ENCODE measurements around the gene ADAM10.

Gene ADAM10

DNA sequence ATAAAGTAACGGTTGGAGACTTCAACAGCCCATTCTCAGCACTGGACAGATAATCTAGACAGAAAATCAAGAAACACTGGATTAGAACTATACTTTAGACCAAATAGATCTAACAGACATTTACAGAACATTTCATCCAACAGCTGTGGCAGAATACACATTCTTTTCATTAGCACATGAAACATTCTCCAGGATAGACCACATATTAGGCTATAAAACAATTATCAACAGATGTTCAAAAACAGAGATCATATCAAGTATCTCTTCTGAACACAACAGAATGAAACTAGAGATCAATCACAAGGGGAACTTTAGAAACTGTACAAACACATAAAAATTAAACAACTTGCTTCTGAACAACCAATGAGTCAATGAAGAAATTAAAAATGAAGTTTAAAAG, 133.3 kb downstream of the ADAM10 start:
- TF ChIP-seq CTCF (IDR thresholded peaks at IDR 0.05) = no peak
- no peak for TF ChIP-seq ZFX (IDR thresholded peaks at IDR 0.05; ENCODE audit: borderline replicate concordance)
- no peak overlapping the region for H3K27ac ChIP-seq

GRCh38 chr15:58611731-58612676, 137.5 kb downstream of the ADAM10 start:
- H3K27ac ChIP-seq = peak overlapping the region; percentile 37
- TF ChIP-seq ZFX (IDR thresholded peaks at IDR 0.05; ENCODE audit: borderline replicate concordance) (no peak), CTCF (IDR thresholded peaks at IDR 0.05) (no peak)

- TF ChIP-seq CTCF (IDR thresholded peaks at IDR 0.05) (no peak), ZFX (IDR thresholded peaks at IDR 0.05; ENCODE audit: borderline replicate concordance) (no peak)
- no peak overlapping the region for H3K27ac ChIP-seq
Observed at GRCh38 chr15:58608711-58609110, 140.8 kb downstream of the ADAM10 start.

GRCh38 chr15:58608129-58608590, 141.3 kb downstream of the ADAM10 start:
- TF ChIP-seq CTCF (IDR thresholded peaks at IDR 0.05) = no peak
- no peak for TF ChIP-seq ZFX (IDR thresholded peaks at IDR 0.05; ENCODE audit: borderline replicate concordance)
- H3K27ac ChIP-seq = no peak overlapping the region

GRCh38 chr15:58606577-58607080, 142.9 kb downstream of the ADAM10 start:
- no peak overlapping the region for H3K27ac ChIP-seq
- no peak for TF ChIP-seq ZFX (IDR thresholded peaks at IDR 0.05; ENCODE audit: borderline replicate concordance)
- no peak for TF ChIP-seq CTCF (IDR thresholded peaks at IDR 0.05)

DNA sequence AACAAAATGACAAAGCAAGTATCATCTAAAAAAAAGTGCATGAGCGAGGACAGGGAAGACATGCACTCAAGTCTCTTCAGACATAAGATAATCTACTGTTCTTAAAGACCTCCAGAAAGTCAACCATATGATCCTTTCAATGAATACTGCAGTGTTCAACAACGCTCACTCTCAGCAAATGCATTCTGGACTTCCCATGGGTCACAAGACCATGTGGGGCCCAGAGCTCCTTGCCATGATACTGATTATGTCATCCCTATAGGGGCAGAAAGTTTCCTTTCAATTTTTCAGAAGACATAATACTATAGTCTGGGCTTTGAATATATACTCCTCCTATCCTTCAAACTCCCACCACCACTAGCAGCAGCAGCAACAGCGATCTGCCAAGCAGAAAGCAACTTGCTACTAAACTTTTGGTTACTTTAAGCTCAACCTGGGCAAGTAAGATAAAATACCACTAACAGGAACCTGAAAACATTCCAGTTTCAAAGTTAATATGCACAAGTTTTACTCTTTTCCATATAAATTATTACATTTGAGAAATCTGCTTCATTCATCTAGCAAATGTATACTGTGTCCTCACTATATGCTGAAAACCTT, 143.5 kb downstream of the ADAM10 start:
- TF ChIP-seq CTCF (IDR thresholded peaks at IDR 0.05) (no peak), ZFX (IDR thresholded peaks at IDR 0.05; ENCODE audit: borderline replicate concordance) (no peak)
- no peak overlapping the region for H3K27ac ChIP-seq
